Endodermal cell (in vitro differentiated cells): Measurements from ENCODE around the gene BMI1. TPM values are rescaled to one million over a fixed set of nuclear protein-coding genes. Genes with fewer than 3 reads are reported as not detected.

Source experiments
- DNase-seq: peaks from one replicate; pipeline ENCODE4 v3.0.0-alpha.2; 2017
- H3K27ac ChIP-seq: 2 replicates; pipeline ENCODE4 v1.5.1; 2013; ENCODE audit warnings: mild to moderate bottlenecking, low read depth, low read length, moderate library complexity
- H3K27me3 ChIP-seq: 2 replicates; pipeline ENCODE4 v1.6.1; 2013; ENCODE audit warnings: mild to moderate bottlenecking, low read length, moderate library complexity; ENCODE audit not compliant: insufficient read depth, control insufficient read depth, poor library complexity, severe bottlenecking
- H3K36me3 ChIP-seq: 2 replicates; pipeline ENCODE4 v1.7.0; 2013; ENCODE audit warnings: mild to moderate bottlenecking, low read length, moderate library complexity; ENCODE audit not compliant: control insufficient read depth, insufficient read depth
- H3K4me1 ChIP-seq: one replicate; pipeline ENCODE4 v1.7.0; 2013; ENCODE audit warnings: low read length; ENCODE audit not compliant: control insufficient read depth, insufficient read depth
- H3K4me3 ChIP-seq: 2 replicates; pipeline ENCODE4 v1.5.1; 2013; ENCODE audit warnings: mild to moderate bottlenecking, low read length, moderate library complexity
- H3K9ac ChIP-seq: 2 replicates; pipeline ENCODE4 v1.6.1; 2013; ENCODE audit warnings: mild to moderate bottlenecking, low read length, moderate library complexity; ENCODE audit not compliant: poor library complexity, severe bottlenecking; ENCODE audit errors: extremely low read depth
- H3K9me3 ChIP-seq: 2 replicates; pipeline ENCODE4 v1.6.1; 2013; ENCODE audit warnings: mild to moderate bottlenecking, low read length, moderate library complexity; ENCODE audit not compliant: control insufficient read depth
- H3K27ac Mint-ChIP-seq: 2 replicates; pipeline ENCODE4 v1.8.0; 2020; ENCODE audit warnings: mixed read lengths
- H3K27me3 Mint-ChIP-seq: 2 replicates; pipeline ENCODE4 v1.8.0; 2021; ENCODE audit warnings: mild to moderate bottlenecking, mixed read lengths; ENCODE audit not compliant: insufficient read depth
- H3K36me3 Mint-ChIP-seq: 2 replicates; pipeline ENCODE4 v1.8.0; 2020; ENCODE audit warnings: low read depth, mixed read lengths
- H3K4me1 Mint-ChIP-seq: 2 replicates; pipeline ENCODE4 v1.8.0; 2020; ENCODE audit warnings: mixed read lengths
- H3K4me3 Mint-ChIP-seq: 2 replicates; pipeline ENCODE4 v1.8.0; 2020; ENCODE audit warnings: mild to moderate bottlenecking, moderate library complexity, mixed read lengths
- H3K9me3 Mint-ChIP-seq: 2 replicates; pipeline ENCODE4 v1.8.0; 2020; ENCODE audit warnings: mild to moderate bottlenecking, mixed read lengths
- WGBS, 2 experiments: methylation state at CpG; one replicate each; pipeline versions ENCODE4 v1.1.5 to v1.1.7; 2013; ENCODE audit warnings: missing lambda C conversion rate in 2 of 2, mixed read lengths in 1 of 2; ENCODE audit not compliant: insufficient coverage in 1 of 2, insufficient read length in 1 of 2; 5-methylcytosine and 5-hydroxymethylcytosine counted together
- total RNA-seq, 2 donors: library from RNA; stranded (reverse); fragmentation: NEBNext Ultra II Directional in 1 of 2; extraction: Animal tissue kit (Norgen Biotek cat#: 25700) in 1 of 2; gene quantifications; 2 replicates in 1 of 2; 3 replicates in 1 of 2; pipeline ENCODE4 v1.2.1, GENCODE V29; 2021
- TF ChIP-seq, protein P1 (sequence below): fragments of 200-600 bp; sonication (generic); conservative IDR thresholded peaks from 2 replicates; pipeline ENCODE4 v1.5.0; 2021; ENCODE audit warnings: antibody characterized with exemption, mild to moderate bottlenecking

BMI1 gene
- total RNA-seq, 2 donors from 2014 or later, result 12.2 to 15.5 TPM

DNA sequence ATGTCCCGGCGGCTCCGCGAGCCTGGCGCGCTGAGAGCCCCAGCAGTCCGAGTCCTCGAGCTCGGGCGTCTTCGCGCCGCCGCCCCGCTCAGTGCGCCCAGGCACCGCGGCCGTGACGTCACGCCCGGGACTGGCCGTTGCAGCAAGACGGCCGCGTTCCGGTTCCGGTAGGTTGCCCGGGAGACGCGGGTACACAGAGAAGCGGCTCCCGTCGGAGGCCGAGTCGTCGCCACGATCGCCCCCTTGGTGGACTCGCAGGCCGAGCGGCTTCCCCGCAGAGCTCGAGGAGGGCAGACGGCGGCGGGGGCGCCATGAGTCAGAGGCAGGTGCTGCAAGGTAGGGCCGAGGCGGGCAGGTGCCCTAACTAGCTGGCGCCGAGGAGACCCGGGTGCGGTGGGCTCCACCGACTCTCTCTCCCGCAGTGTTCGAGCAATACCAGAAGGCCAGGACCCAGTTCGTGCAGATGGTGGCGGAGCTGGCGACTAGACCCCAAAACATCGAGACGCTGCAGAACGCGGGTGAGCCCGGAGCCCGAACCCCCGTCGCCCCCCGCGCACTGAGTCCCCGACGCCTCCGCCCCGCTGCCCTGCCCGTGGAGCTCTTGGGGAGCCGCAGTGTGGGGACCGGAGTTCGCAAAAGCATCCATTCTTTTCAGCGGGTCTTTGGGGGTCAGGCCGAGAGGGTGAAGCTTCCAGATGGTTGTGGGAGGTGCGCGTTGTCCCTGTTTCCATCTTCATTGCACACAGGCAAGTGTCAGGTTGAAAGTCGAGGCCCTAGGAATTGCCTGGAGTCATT lies 24.6 kb downstream of the BMI1 start, which contains the start of gene SPAG6:
Gene SPAG6 (plus strand): TSS at position 196 of the 795 bp plus-strand sequence. CDS start 116 bp downstream, at position 312.
- Mint-ChIP-seq H3K4me3 (peak within 1 kb of the TSS; percentile 51), H3K9me3 (peaks cover 4% of the 10 kb centered on the region), H3K27me3 (peaks cover 91% of the 10 kb centered on the region), H3K4me1 (peaks cover 4% of the 10 kb centered on the region), H3K27ac (no peak within 1 kb of the TSS), H3K36me3 (no peaks in the 10 kb centered on the region)
- WGBS, 2 experiments, result 2 to 3% methylated on average over 31 to 83 of the region's 83 CpGs
- Histone ChIP-seq H3K4me3 (peak within 1 kb of the TSS; percentile 69), H3K9ac (no peak within 1 kb of the TSS), H3K9me3 (no peaks in the 10 kb centered on the region), H3K27me3 (peaks cover 96% of the 10 kb centered on the region), H3K4me1 (no peaks in the 10 kb centered on the region), H3K27ac (no peak within 1 kb of the TSS), H3K36me3 (no peaks in the 10 kb centered on the region)
- TF ChIP-seq, protein P1, sequence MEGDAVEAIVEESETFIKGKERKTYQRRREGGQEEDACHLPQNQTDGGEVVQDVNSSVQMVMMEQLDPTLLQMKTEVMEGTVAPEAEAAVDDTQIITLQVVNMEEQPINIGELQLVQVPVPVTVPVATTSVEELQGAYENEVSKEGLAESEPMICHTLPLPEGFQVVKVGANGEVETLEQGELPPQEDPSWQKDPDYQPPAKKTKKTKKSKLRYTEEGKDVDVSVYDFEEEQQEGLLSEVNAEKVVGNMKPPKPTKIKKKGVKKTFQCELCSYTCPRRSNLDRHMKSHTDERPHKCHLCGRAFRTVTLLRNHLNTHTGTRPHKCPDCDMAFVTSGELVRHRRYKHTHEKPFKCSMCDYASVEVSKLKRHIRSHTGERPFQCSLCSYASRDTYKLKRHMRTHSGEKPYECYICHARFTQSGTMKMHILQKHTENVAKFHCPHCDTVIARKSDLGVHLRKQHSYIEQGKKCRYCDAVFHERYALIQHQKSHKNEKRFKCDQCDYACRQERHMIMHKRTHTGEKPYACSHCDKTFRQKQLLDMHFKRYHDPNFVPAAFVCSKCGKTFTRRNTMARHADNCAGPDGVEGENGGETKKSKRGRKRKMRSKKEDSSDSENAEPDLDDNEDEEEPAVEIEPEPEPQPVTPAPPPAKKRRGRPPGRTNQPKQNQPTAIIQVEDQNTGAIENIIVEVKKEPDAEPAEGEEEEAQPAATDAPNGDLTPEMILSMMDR, result peak; percentile 20
- DNase-seq, result peak; percentile 91

DNA sequence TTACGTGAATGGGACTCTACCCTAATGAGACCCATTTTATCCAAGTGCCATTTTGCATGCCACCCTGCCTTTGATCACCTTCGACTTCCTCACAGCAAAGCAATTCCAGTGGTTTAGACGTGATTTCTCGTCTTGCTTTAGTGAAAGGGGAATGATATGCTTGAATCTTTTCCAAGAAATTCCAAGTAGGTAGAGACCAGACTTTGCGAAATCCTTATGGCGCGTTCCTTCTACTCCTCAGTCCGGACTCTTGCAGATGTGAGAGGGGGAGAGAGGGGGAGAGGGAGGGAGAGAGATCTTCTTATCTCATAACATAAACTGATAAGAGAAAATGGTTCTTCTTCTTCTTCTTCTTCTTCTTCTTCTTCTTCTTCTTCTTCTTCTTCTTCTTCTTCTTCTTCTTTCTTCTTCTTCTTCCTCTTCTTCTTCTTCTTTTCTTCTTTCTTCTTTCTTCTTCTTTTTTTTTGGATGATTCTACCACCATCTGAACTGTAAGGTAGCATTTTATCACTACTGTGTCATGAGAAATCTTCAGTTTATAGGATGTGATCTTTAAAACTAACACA lies 25.3 kb downstream of the BMI1 start:
- Histone ChIP-seq H3K27ac (no peak overlapping the region), H3K4me1 (no peaks in the 10 kb centered on the region), H3K27me3 (peaks cover 91% of the 10 kb centered on the region), H3K9ac (no peak overlapping the region), H3K36me3 (no peaks in the 10 kb centered on the region), H3K9me3 (no peaks in the 10 kb centered on the region), H3K4me3 (no peak overlapping the region)
- Mint-ChIP-seq H3K4me3 (peak overlapping the region; percentile 51), H3K27me3 (peaks cover 87% of the 10 kb centered on the region), H3K36me3 (no peaks in the 10 kb centered on the region), H3K9me3 (peaks cover 4% of the 10 kb centered on the region), H3K27ac (no peak overlapping the region), H3K4me1 (peaks cover 4% of the 10 kb centered on the region)
- no peak for DNase-seq
- TF ChIP-seq, protein P1, result no peak
- WGBS, 2 experiments, result 8 to 19% methylated on average over 2 to 8 of the region's 8 CpGs

DNA sequence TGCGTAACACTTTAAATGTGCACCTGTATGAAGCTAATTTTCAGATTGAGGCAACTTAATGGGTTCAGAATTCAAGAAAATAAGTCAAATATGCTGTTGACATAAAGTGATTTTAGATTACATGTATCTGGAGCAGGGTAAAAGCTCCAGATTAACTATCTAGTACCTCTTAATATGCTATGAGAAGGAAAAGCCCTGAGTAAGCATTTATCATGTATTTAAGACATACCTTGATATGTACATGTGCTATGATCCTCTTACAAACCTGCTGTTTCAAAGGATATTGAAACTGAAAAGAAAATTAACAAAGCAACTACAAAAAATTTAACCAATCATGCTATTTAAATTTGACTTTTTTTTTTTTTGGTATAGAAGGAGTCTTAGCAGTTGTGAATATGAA lies 28.9 kb downstream of the BMI1 start:
- TF ChIP-seq, protein P1, result no peak
- Mint-ChIP-seq H3K4me3 (no peak overlapping the region), H3K36me3 (no peaks in the 10 kb centered on the region), H3K27ac (no peak overlapping the region), H3K9me3 (peaks cover 2% of the 10 kb centered on the region), H3K27me3 (peaks cover 58% of the 10 kb centered on the region), H3K4me1 (peaks cover 4% of the 10 kb centered on the region)
- Histone ChIP-seq H3K36me3 (no peaks in the 10 kb centered on the region), H3K27ac (no peak overlapping the region), H3K4me3 (no peak overlapping the region), H3K27me3 (peaks cover 56% of the 10 kb centered on the region), H3K9ac (no peak overlapping the region), H3K9me3 (no peaks in the 10 kb centered on the region), H3K4me1 (no peaks in the 10 kb centered on the region)
- 100% methylated on average over 1 of the region's 1 CpG for WGBS, 2 experiments
- no peak for DNase-seq
